Body of pancreas (tissue), 4 donors: ENCODE data around the gene TPH2. TPM values are rescaled to one million over a fixed set of nuclear protein-coding genes. Genes with fewer than 3 reads are reported as not detected.

Source experiments
- ATAC-seq: fragments of 150-250 bp; one replicate; pipeline ENCODE4 v1.9.1; 2016
- DNase-seq, 4 donors: peaks; one replicate each; pipeline ENCODE4 v3.0.0-alpha.2; 2019
- H3K27ac ChIP-seq, 4 donors: fragments of 200-600 bp; sonication (generic); 1 replicate in 3 of 4; 2 replicates in 1 of 4; pipeline versions ENCODE4 v1.5.1 to v1.6.1; 2016 to 2019; ENCODE audit warnings: mild to moderate bottlenecking in 1 of 4, mixed read lengths in 1 of 4, moderate library complexity in 1 of 4
- H3K27me3 ChIP-seq, 2 donors: fragments of 200-600 bp; sonication (generic); one replicate each; pipeline ENCODE4 v1.6.0; 2016; ENCODE audit warnings: mild to moderate bottlenecking in 1 of 2
- H3K36me3 ChIP-seq, 2 donors: fragments of 200-600 bp; sonication (generic); replicated peaks in 1 of 2; 2 replicates each; pipeline ENCODE4 v1.5.1; 2016; ENCODE audit warnings: low read depth in 2 of 2; ENCODE audit not compliant: insufficient read depth in 1 of 2
- H3K4me1 ChIP-seq: fragments of 200-600 bp; sonication (generic); one replicate; pipeline ENCODE4 v1.6.0; 2016
- H3K4me3 ChIP-seq, 2 donors: fragments of 200-600 bp; sonication (generic); 1 replicate in 1 of 2; 2 replicates in 1 of 2; pipeline ENCODE4 v1.5.1; 2016 to 2019
- H3K9me3 ChIP-seq, 3 donors: fragments of 200-600 bp; sonication (generic); 1 replicate in 2 of 3; 2 replicates in 1 of 3; pipeline ENCODE4 v1.5.1; 2016
- CTCF ChIP-seq, 7 experiments: fragments of 450-650 bp in 4 of 7; fragments of 200-600 bp in 3 of 7; sonication (generic) in 3 of 7; IDR thresholded peaks; one replicate each; pipeline ENCODE4 v1.5.1; 2016 to 2019; ENCODE audit warnings: antibody characterized with exemption in 7 of 7
- POLR2A ChIP-seq, 3 donors: fragments of 450-650 bp; IDR thresholded peaks; one replicate each; pipeline ENCODE4 v1.6.1; 2016; ENCODE audit warnings: antibody characterized with exemption in 3 of 3, mild to moderate bottlenecking in 2 of 3
- WGBS, 2 donors: methylation state at CpG; one replicate each; pipeline ENCODE4 v1.1.5; 2017; 5-methylcytosine and 5-hydroxymethylcytosine counted together
- intact Hi-C: fragments of 100-400 bp; cut with DNase I; formaldehyde crosslinking; loops from one replicate; pipeline ENCODE4 v1.15.1; 2023
- total RNA-seq, 2 donors: library from RNA; depleted of rRNA; stranded (reverse); fragments of >200 nt; gene quantifications; one replicate each; pipeline ENCODE4 v1.1.0, GENCODE V29; 2016

The TPH2 gene
- total RNA-seq, 2 donors from 2014 or later: 0.26 TPM; not detected in 1

GRCh38 chr12:72037006-72037795 lies 98.6 kb downstream of the TPH2 start:
- TF ChIP-seq POLR2A (IDR thresholded peaks at IDR 0.05) (no peak), CTCF (IDR thresholded peaks at IDR 0.05) (no peak)
- Histone ChIP-seq H3K4me3 (no peak overlapping the region), H3K4me1 (no peaks in the 10 kb centered on the region), H3K27me3 (no peaks in the 10 kb centered on the region), H3K9me3 (no peaks in the 10 kb centered on the region), H3K36me3 (no peaks in the 10 kb centered on the region), H3K27ac (no peak overlapping the region)
- DNase-seq (no peak), ATAC-seq (no peak)
- intact Hi-C loops: no loop called here
- WGBS, 2 donors: 73 to 80% methylated on average over 5 of the region's 5 CpGs

DNA sequence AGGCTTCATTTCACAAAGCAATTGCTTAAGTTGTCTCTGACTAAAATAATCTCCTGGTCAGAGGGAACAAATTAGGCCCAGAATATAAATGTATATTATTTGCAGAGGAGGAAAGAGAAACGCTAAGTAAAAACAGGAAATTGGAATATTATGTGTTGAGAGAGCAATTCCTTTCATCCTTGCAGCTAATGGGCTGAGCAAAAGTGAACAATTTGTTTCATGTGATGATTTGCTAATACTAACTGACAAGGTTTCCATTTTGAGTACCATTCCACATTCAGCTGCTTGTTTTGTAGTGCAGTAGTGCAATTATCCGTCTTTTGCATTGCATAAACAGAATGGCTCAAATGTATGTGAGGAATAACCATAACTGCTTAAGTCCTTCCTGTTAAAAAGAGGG lies 103.2 kb downstream of the TPH2 start:
- ATAC-seq: no peak
- Histone ChIP-seq H3K27me3 (no peaks in the 10 kb centered on the region), H3K36me3 (no peaks in the 10 kb centered on the region), H3K4me1 (no peaks in the 10 kb centered on the region), H3K9me3 (no peaks in the 10 kb centered on the region), H3K27ac (no peak overlapping the region), H3K4me3 (no peak overlapping the region)
- WGBS, 2 donors: 74 to 81% methylated on average over 2 of the region's 2 CpGs
- DNase-seq: no peak
- TF ChIP-seq POLR2A (IDR thresholded peaks at IDR 0.05) (no peak), CTCF (IDR thresholded peaks at IDR 0.05) (no peak)
- intact Hi-C loops: no loop called here

GRCh38 chr12:72053604-72054003 lies 115.0 kb downstream of the TPH2 start:
- Histone ChIP-seq H3K27ac (no peak overlapping the region), H3K27me3 (no peaks in the 10 kb centered on the region), H3K36me3 (no peaks in the 10 kb centered on the region), H3K4me3 (no peak overlapping the region), H3K9me3 (no peaks in the 10 kb centered on the region), H3K4me1 (no peaks in the 10 kb centered on the region)
- intact Hi-C loops: no loop called here
- no peak for ATAC-seq
- 70 to 81% methylated on average over 2 of the region's 2 CpGs for WGBS, 2 donors
- no peak for TF ChIP-seq CTCF (IDR thresholded peaks at IDR 0.05)
- no peak for DNase-seq

- no peak overlapping the region for H3K27ac ChIP-seq
- ATAC-seq (no peak), DNase-seq (no peak)
- WGBS, 2 donors: 45 to 60% methylated on average over 2 of the region's 2 CpGs
- H3K9me3 ChIP-seq: no peaks in the 10 kb centered on the region
- TF ChIP-seq POLR2A (IDR thresholded peaks at IDR 0.05) (no peak), CTCF (IDR thresholded peaks at IDR 0.05) (no peak)
- no peaks in the 10 kb centered on the region for H3K36me3 ChIP-seq
- H3K4me3 ChIP-seq: no peak overlapping the region
- no peaks in the 10 kb centered on the region for H3K4me1 ChIP-seq
- intact Hi-C loops: no loop called here
- H3K27me3 ChIP-seq: no peaks in the 10 kb centered on the region
These were observed 115.9 kb downstream of the TPH2 start for GRCh38 chr12:72054511-72054910.

DNA sequence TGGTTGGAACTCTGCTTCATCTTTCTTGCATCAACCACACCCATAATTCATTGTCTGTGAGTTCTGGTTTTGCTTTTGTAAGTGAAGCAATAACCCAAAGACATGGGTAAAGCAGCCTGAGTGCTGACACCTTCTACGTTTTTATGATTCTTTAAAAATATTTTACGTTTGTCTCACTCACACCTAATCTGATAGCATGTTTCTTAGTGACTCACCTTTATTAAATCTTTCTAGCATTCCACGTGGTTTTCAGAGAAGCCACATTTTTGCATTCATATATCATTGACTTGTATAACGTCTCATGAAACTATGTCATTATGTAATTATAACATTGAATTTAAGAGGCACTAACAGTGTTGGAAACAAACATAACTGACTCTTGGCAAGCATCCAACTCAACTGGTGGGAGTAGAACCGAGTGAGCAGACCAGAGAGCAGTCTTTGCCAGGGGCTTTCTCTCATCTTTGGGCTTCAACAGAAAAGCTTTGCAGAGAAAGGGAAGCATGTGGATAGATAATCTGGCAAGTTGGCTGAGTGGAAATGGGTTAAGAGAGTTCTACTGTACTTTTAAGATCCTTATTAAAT lies 118.8 kb downstream of the TPH2 start:
- intact Hi-C loops: no loop called here
- H3K27ac ChIP-seq: no peak overlapping the region
- WGBS, 2 donors: 31 to 33% methylated on average over 5 of the region's 5 CpGs
- ATAC-seq (no peak), DNase-seq (no peak)
- no peaks in the 10 kb centered on the region for H3K4me1 ChIP-seq
- H3K9me3 ChIP-seq: no peaks in the 10 kb centered on the region
- TF ChIP-seq CTCF (IDR thresholded peaks at IDR 0.05) (no peak), POLR2A (IDR thresholded peaks at IDR 0.05) (no peak)
- H3K36me3 ChIP-seq: no peaks in the 10 kb centered on the region
- no peaks in the 10 kb centered on the region for H3K27me3 ChIP-seq
- no peak overlapping the region for H3K4me3 ChIP-seq
